C4-2B (cell line): ENCODE data around the gene PROM1.

ENCODE experiments used
- H3K27ac ChIP-seq: fragments of 450-650 bp; 2 replicates; pipeline ENCODE4 v1.5.1; 2017
- ZFX ChIP-seq: fragments of 450-650 bp; IDR thresholded peaks from 2 replicates; pipeline ENCODE4 v1.6.1; 2017
- TF ChIP-seq, protein P1 (sequence below): fragments of 450-650 bp; conservative IDR thresholded peaks from 2 replicates; pipeline ENCODE4 v1.5.1; 2017; ENCODE audit warnings: mild to moderate bottlenecking

Gene PROM1

DNA sequence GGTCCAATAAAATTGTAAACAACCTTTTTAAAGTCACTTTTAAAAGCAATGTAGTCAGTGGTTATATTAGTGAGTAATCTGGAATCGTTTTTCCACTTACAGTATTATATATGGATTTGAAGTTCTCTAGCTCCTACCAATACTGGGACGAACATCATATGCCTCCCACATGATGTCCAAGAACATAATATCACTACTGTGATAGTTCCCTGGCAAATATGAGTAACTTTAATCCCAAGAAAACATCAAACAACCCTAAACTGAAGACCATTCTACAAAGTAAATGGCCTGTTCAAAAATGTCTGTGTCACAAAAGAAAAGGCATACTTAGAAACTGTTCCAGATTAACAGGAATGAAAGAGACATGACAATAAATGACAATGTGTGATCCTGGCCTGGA, 67.3 kb downstream of the PROM1 start:
- H3K27ac ChIP-seq = no peak overlapping the region
- TF ChIP-seq, protein P1, sequence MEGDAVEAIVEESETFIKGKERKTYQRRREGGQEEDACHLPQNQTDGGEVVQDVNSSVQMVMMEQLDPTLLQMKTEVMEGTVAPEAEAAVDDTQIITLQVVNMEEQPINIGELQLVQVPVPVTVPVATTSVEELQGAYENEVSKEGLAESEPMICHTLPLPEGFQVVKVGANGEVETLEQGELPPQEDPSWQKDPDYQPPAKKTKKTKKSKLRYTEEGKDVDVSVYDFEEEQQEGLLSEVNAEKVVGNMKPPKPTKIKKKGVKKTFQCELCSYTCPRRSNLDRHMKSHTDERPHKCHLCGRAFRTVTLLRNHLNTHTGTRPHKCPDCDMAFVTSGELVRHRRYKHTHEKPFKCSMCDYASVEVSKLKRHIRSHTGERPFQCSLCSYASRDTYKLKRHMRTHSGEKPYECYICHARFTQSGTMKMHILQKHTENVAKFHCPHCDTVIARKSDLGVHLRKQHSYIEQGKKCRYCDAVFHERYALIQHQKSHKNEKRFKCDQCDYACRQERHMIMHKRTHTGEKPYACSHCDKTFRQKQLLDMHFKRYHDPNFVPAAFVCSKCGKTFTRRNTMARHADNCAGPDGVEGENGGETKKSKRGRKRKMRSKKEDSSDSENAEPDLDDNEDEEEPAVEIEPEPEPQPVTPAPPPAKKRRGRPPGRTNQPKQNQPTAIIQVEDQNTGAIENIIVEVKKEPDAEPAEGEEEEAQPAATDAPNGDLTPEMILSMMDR = no peak
- TF ChIP-seq ZFX = no peak

DNA sequence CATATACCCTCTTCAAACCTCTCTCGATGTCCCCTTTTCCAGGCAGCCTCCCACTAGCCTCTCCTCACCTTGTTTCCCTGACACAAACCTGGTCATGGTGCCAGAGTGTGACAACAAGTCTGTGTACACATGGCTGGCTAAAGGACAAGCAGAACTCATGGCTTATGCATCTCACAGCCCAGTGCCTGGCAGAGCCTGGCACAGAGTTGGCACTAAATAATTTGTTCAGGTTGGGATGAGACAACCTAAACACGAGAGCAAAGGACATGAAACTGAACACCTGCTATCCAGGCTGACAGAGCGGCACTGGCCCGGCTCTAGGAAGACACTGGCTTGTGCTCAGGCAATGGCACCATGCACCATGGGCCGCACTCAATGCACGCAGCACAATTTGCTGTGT, 72.7 kb downstream of the PROM1 start:
- H3K27ac ChIP-seq = no peak overlapping the region
- TF ChIP-seq, protein P1 = no peak

DNA sequence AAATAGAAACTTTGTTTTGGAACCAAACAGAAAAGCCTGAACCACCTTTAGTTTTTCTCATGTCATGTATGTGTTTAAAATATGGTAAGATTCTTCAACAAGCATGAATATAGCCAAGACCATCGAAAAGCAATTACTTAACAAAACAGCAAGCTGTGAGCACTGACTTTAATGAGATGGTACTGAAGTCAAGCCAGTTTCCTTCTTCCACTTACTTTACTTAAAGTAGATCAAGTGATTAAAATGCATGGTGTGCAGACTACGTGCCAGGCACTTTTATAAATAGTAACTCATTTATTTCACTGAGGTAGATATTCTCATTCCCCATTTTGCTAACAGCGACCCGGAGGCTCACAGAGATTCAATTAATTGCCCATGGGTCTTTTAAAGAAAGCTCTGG, 74.7 kb downstream of the PROM1 start:
- TF ChIP-seq ZFX = no peak
- TF ChIP-seq, protein P1 = no peak

DNA sequence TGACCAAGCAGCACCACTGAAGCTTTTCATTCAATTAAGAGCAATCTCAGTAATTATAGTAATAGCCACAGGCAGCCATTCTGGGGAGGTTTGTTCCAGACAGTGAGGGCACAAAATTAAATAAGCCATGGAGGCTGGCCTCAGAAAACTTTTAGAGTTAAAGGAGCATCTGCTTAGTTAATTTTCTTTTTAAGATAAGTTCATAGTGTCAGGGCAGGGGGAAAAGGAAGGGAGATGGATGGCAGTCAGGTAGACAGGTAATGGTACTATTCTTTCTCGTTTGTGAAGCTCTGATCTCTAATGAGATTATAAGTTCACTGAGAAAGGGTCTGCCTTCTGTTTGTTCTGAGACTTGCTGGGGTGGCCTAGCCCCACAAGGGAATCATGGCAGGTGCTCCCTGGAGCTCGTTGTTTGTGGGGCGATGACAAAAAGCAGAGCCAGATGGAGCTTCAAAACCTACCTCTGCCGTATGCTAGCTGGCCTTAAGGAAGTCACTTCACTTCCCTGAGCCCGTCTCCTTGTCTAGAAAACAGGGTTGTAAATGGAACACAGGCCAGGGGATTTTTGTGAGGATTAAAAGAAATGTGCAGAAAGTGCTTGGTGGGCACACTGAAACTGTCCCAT, 76.2 kb downstream of the PROM1 start:
- H3K27ac ChIP-seq = no peak overlapping the region
- no peak for TF ChIP-seq ZFX
- TF ChIP-seq, protein P1 = no peak

More for the DNA sequence above, 74.7 kb downstream of the PROM1 start:
- H3K27ac ChIP-seq = no peak overlapping the region

DNA sequence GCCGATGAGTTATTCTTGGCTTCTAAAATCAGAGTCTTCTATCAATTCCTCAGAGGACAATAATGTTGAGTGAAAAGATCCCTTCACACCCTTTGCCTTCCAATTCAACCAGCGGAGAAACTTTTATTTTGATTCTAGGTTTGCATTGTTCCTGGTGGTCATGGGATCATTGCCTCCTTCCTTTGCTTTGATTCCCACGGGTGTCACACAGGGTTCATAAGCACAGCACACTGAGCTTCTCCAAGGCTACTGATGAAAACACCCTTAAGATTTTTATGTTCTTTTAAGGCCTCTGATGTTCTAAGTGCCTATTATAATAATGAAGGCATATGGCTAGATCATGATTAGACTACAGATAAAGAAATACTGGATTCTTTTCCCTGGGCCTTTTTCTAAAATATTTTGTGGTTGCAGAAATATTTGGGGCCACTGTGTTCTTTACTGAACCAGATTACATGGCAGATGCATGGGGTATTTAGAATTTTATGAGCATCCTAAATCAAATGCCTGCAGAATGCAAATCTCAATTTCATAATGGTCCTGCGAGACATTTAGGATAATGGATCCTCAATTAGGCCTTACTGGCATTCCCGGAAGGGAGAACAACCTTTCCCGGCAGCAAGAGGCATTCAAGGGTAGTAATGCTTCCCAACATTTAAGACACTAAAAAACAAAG, 76.9 kb downstream of the PROM1 start:
- TF ChIP-seq, protein P1 = no peak
- TF ChIP-seq ZFX = no peak

DNA sequence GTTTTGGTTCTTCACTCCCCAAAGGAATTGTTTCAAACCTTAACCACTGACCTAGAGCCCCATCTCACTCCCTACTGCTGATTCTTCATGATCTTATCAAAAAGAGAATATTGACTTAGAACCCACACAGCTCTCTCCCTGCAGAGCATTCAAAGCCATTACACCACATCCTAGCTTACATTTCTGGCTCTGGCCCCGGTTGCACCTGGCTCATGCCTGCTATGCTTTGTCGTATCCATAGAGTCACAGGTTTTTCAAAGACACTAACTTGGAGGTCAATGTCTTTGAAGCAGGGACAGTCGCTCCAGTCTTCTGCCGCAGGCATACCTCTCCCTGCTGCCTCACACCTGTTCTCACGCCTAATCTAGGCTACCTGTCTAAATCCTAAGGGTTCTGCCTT, 78.1 kb downstream of the PROM1 start:
- no peak for TF ChIP-seq ZFX

More for the DNA sequence above, 76.9 kb downstream of the PROM1 start:
- H3K27ac ChIP-seq = no peak overlapping the region

DNA sequence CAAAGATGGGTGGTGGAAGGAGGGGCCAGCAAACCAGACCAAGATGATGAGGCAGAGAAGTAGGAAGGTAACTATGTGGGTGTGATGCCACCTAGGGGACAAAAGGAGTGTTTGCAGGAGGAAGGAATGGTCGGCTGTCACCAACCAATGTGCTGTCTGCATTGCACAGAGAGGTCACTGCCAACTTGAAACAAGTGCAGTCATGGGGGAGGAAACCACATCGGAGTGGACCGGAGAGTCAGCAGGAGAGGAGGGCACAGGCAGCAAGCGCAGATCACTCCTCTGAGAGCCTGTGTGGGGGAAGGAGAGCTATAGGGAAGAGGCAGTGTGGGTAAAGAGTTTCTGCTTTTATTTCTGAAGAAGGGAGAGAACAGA, 82.4 kb downstream of the PROM1 start:
- TF ChIP-seq, protein P1 = peak; percentile 82
- TF ChIP-seq ZFX = no peak
- no peak overlapping the region for H3K27ac ChIP-seq

More for the DNA sequence above, 78.1 kb downstream of the PROM1 start:
- no peak overlapping the region for H3K27ac ChIP-seq
